Upper lobe of left lung (tissue), 6 donors: ENCODE results near the gene CHMP1B. TPM values are rescaled to one million over a fixed set of nuclear protein-coding genes. Genes with fewer than 3 reads are reported as not detected.

Source experiments
- ATAC-seq, 2 donors: fragments of 200-7000 bp; cut with Tn5 transposase; one replicate each; pipeline ENCODE4 v1.9.1; 2022; ENCODE audit warnings: mild to moderate bottlenecking in 2 of 2, moderate library complexity in 2 of 2; ENCODE audit not compliant: low FRiP score in 2 of 2
- DNase-seq, 2 donors: peaks; one replicate each; pipeline ENCODE4 v3.0.0-alpha.2; 2019 to 2020
- H3K27ac ChIP-seq, 4 donors: fragments of 200-600 bp; sonication (generic); one replicate each; pipeline ENCODE4 v1.5.1; 2016 to 2019
- H3K27me3 ChIP-seq, 4 donors: fragments of 200-600 bp; sonication (generic); one replicate each; pipeline ENCODE4 v1.5.1; 2017 to 2019
- H3K36me3 ChIP-seq, 4 donors: fragments of 200-600 bp; sonication (generic); one replicate each; pipeline ENCODE4 v1.5.1; 2016 to 2019
- H3K4me1 ChIP-seq, 4 donors: fragments of 200-600 bp; sonication (generic); one replicate each; pipeline ENCODE4 v1.5.1; 2018 to 2019
- H3K4me3 ChIP-seq, 4 donors: fragments of 200-600 bp; sonication (generic); one replicate each; pipeline ENCODE4 v1.5.1; 2017 to 2019; ENCODE audit warnings: mild to moderate bottlenecking in 2 of 4, moderate library complexity in 1 of 4
- H3K9me3 ChIP-seq, 4 donors: fragments of 200-600 bp; sonication (generic); one replicate each; pipeline ENCODE4 v1.5.1; 2018 to 2019
- EP300 ChIP-seq, 4 donors: sonication (generic); formaldehyde crosslinking; IDR thresholded peaks; one replicate each; pipeline ENCODE4 v1.5.1; 2017; ENCODE audit warnings: antibody characterized with exemption in 4 of 4, control low read depth in 2 of 4
- POLR2A ChIP-seq, 4 donors: fragments of 450-650 bp; IDR thresholded peaks; one replicate each; pipeline ENCODE4 v1.5.1; 2016 to 2017; ENCODE audit warnings: antibody characterized with exemption in 4 of 4, mild to moderate bottlenecking in 2 of 4
- POLR2AphosphoS5 ChIP-seq, 2 donors: sonication (generic); formaldehyde crosslinking; IDR thresholded peaks; one replicate each; pipeline ENCODE4 v1.5.1; 2017; ENCODE audit warnings: antibody characterized with exemption in 2 of 2
- WGBS, 2 donors: methylation state at CpG; one replicate each; pipeline ENCODE4 v1.1.5; 2017 to 2018; 5-methylcytosine and 5-hydroxymethylcytosine counted together
- total RNA-seq, 6 donors: library from RNA; depleted of rRNA in 4 of 6; stranded (reverse); fragments of >200 nt in 4 of 6; gene quantifications; one replicate each; pipeline versions ENCODE4 v1.1.0 to v1.2.1, GENCODE V29; 2016 to 2021
- TF ChIP-seq, protein P1 (sequence below), 6 experiments: fragments of 450-650 bp in 4 of 6; fragments of 200-600 bp in 2 of 6; sonication (generic) in 2 of 6; IDR thresholded peaks; one replicate each; pipeline ENCODE4 v1.5.1; 2016 to 2019; ENCODE audit warnings: antibody characterized with exemption in 6 of 6
- donor health status: DM: no; HTN: no; CAD: no; lungs with moderate emphysema.
- donor health status: DM: no; HTN: yes; CAD: no; lungs with severe emphysema.

The CHMP1B gene, protein sequence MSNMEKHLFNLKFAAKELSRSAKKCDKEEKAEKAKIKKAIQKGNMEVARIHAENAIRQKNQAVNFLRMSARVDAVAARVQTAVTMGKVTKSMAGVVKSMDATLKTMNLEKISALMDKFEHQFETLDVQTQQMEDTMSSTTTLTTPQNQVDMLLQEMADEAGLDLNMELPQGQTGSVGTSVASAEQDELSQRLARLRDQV
- 10 to 100 TPM; 29.3 to 61.4 (median 50.0) TPM for total RNA-seq

DNA sequence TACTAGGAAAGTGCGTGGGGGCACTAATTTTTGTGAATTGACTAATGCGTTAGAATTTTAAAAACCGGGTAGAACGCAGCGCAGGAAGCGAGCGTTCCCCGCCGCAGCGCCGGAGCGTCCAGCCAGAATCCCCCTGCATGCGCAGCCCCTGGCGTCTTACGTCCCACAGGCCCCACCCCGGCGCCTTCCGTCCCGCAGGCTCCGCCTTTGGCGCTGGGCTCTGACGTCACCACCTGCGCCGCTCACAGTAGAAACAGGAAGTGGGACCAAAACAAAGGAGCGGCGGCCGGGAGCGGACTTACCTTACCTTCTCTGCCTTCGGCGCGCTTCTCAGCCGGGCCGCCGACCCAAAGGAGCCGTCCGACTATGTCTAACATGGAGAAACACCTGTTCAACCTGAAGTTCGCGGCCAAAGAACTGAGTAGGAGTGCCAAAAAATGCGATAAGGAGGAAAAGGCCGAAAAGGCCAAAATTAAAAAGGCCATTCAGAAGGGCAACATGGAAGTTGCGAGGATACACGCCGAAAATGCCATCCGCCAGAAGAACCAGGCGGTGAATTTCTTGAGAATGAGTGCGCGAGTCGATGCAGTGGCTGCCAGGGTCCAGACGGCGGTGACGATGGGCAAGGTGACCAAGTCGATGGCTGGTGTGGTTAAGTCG lies at the start of gene CHMP1B:
Gene CHMP1B, plus strand, starts transcription at position 268 of the 660 bp plus-strand sequence. Its CDS starts 99 bp downstream, at position 367.
- ATAC-seq = peak; percentile 98 to 99
- H3K4me1 ChIP-seq = peaks cover 16 to 44% (median 33%) of the 10 kb centered on the region in 4 donors
- H3K9me3 ChIP-seq = no peaks in the 10 kb centered on the region
- WGBS, 2 donors = 0% methylated on average over 36 to 48 of the region's 53 CpGs
- H3K36me3 ChIP-seq = peaks cover 0 to 11% (median 0%) of the 10 kb centered on the region in 4 donors
- peak within 1 kb of the TSS; percentile 95 to 97 (median 96) for H3K27ac ChIP-seq
- no peaks in the 10 kb centered on the region for H3K27me3 ChIP-seq
- TF ChIP-seq POLR2AphosphoS5 (IDR thresholded peaks at IDR 0.05) = peak; percentile 98 to 99
- TF ChIP-seq POLR2A (IDR thresholded peaks at IDR 0.05) = peak; percentile 89 to 99 (median 98)
- peak in 1 of 4 donors; percentile 92 for TF ChIP-seq EP300 (IDR thresholded peaks at IDR 0.05)
- TF ChIP-seq, protein P1, sequence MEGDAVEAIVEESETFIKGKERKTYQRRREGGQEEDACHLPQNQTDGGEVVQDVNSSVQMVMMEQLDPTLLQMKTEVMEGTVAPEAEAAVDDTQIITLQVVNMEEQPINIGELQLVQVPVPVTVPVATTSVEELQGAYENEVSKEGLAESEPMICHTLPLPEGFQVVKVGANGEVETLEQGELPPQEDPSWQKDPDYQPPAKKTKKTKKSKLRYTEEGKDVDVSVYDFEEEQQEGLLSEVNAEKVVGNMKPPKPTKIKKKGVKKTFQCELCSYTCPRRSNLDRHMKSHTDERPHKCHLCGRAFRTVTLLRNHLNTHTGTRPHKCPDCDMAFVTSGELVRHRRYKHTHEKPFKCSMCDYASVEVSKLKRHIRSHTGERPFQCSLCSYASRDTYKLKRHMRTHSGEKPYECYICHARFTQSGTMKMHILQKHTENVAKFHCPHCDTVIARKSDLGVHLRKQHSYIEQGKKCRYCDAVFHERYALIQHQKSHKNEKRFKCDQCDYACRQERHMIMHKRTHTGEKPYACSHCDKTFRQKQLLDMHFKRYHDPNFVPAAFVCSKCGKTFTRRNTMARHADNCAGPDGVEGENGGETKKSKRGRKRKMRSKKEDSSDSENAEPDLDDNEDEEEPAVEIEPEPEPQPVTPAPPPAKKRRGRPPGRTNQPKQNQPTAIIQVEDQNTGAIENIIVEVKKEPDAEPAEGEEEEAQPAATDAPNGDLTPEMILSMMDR (IDR thresholded peaks at IDR 0.05) = no peak
- peak; percentile 99 to 100 for DNase-seq
- peak within 1 kb of the TSS; percentile 71 to 92 (median 78) for H3K4me3 ChIP-seq

- TF ChIP-seq POLR2A (IDR thresholded peaks at IDR 0.05) = no peak
- TF ChIP-seq EP300 (IDR thresholded peaks at IDR 0.05) = no peak
- no peak for TF ChIP-seq POLR2AphosphoS5 (IDR thresholded peaks at IDR 0.05)
- TF ChIP-seq, protein P1 (IDR thresholded peaks at IDR 0.05) = no peak
These were observed 49.6 kb upstream of the CHMP1B start for GRCh38 chr18:11801573-11801972.

DNA sequence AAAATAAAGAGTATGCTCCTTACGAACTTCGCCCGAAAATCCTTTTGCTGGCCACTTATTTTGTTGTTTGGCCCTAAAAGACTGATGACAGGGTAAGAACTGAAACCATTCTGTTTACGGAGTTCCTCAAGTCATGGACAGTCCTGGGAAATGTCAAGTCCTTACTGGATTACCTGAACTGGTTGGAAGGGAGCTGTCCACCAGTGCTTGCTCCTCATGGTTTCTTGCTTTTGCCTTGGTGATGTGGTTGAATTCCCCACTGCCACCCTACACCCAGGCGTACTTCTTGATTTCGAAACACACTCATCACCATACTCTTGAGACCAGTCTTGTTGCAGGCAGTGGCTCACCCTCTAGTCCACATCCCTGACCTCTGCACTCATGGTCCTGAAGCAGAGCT lies 49.1 kb upstream of the CHMP1B start:
- ATAC-seq (no peak), DNase-seq (no peak)
- no peaks in the 10 kb centered on the region for H3K9me3 ChIP-seq
- TF ChIP-seq POLR2AphosphoS5 (IDR thresholded peaks at IDR 0.05) = no peak
- TF ChIP-seq, protein P1 (IDR thresholded peaks at IDR 0.05) = no peak
- no peak for TF ChIP-seq POLR2A (IDR thresholded peaks at IDR 0.05)
- TF ChIP-seq EP300 (IDR thresholded peaks at IDR 0.05) = no peak
- H3K36me3 ChIP-seq = no peaks in the 10 kb centered on the region
- H3K4me1 ChIP-seq = no peaks in the 10 kb centered on the region
- 86 to 87% methylated on average over 6 of the region's 6 CpGs for WGBS, 2 donors
- H3K27ac ChIP-seq = no peak overlapping the region
- H3K4me3 ChIP-seq = no peak overlapping the region
- H3K27me3 ChIP-seq = no peaks in the 10 kb centered on the region

More at GRCh38 chr18:11801573-11801972, 49.6 kb upstream of the CHMP1B start:
- H3K4me1 ChIP-seq = no peaks in the 10 kb centered on the region
- H3K27ac ChIP-seq = no peak overlapping the region
- ATAC-seq (no peak), DNase-seq (no peak)
- WGBS, 2 donors = 86 to 90% methylated on average over 4 of the region's 4 CpGs
- no peaks in the 10 kb centered on the region for H3K9me3 ChIP-seq
- H3K4me3 ChIP-seq = no peak overlapping the region
- no peaks in the 10 kb centered on the region for H3K27me3 ChIP-seq
- H3K36me3 ChIP-seq = no peaks in the 10 kb centered on the region

- 86 to 92% methylated on average over 10 of the region's 10 CpGs for WGBS, 2 donors
- no peak overlapping the region for H3K4me3 ChIP-seq
- no peaks in the 10 kb centered on the region for H3K36me3 ChIP-seq
- DNase-seq = no peak
- no peak for ATAC-seq
- H3K27ac ChIP-seq = no peak overlapping the region
- no peaks in the 10 kb centered on the region for H3K27me3 ChIP-seq
- no peaks in the 10 kb centered on the region for H3K4me1 ChIP-seq
- no peaks in the 10 kb centered on the region for H3K9me3 ChIP-seq
- TF ChIP-seq POLR2A (IDR thresholded peaks at IDR 0.05) = no peak
- TF ChIP-seq POLR2AphosphoS5 (IDR thresholded peaks at IDR 0.05) = no peak
These were observed 48.6 kb upstream of the CHMP1B start for GRCh38 chr18:11802586-11802985.

DNA sequence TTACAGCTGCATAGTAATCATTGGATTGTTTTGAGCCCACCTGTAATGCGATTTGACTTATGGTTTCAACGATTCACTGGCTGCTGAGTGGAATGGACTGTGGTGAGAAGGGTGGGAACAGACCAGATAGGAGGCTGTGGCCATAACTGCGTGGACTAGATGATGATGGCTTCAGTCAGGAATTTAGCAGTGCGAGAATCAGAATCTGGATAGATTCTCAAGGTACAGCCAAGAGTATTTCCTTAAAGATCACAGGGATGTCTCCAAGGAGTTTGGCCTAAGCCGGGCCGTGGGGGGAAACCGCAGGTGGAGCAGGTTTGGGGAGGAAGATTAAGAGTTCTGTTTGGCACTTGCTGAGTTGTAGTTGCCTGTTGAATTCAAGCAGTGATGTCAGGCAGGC lies 44.0 kb upstream of the CHMP1B start:
- ATAC-seq (no peak), DNase-seq (no peak)
- H3K27ac ChIP-seq = no peak overlapping the region
- 92% methylated on average over 7 of the region's 7 CpGs for WGBS, 2 donors
- no peak overlapping the region for H3K4me3 ChIP-seq
- TF ChIP-seq, protein P1 (IDR thresholded peaks at IDR 0.05) = no peak
- TF ChIP-seq POLR2AphosphoS5 (IDR thresholded peaks at IDR 0.05) (no peak), POLR2A (IDR thresholded peaks at IDR 0.05) (no peak), EP300 (IDR thresholded peaks at IDR 0.05) (no peak)
- no peaks in the 10 kb centered on the region for H3K9me3 ChIP-seq
- H3K4me1 ChIP-seq = no peaks in the 10 kb centered on the region
- no peaks in the 10 kb centered on the region for H3K27me3 ChIP-seq
- H3K36me3 ChIP-seq = no peaks in the 10 kb centered on the region
